Measurements from ENCODE around the gene LRRC74A.

LRRC74A gene

GRCh38 chr14:76808990-76809389 lies 17.2 kb upstream of the LRRC74A start:
- no peak for DNase-seq (ENCODE audit: low read depth in 3 of 3, low spot score in 1 of 3)

- DNase-seq (ENCODE audit: low read depth in 3 of 3, low spot score in 1 of 3), result no peak
Observed at GRCh38 chr14:76810525-76810924, 15.7 kb upstream of the LRRC74A start.

GRCh38 chr14:76810953-76811400 lies 15.2 kb upstream of the LRRC74A start:
- no peak for DNase-seq (ENCODE audit: low read depth in 3 of 3, low spot score in 1 of 3)

GRCh38 chr14:76811561-76811960 lies 14.6 kb upstream of the LRRC74A start:
- DNase-seq (ENCODE audit: low read depth in 3 of 3, low spot score in 1 of 3), result no peak

- DNase-seq (ENCODE audit: low read depth in 3 of 3, low spot score in 1 of 3), result no peak
Observed at GRCh38 chr14:76812093-76812421, 14.2 kb upstream of the LRRC74A start.

GRCh38 chr14:76812422-76813383 lies 13.5 kb upstream of the LRRC74A start, which contains the start of gene ANGEL1:
Gene ANGEL1 (minus strand): TSS chr14:76812882. CDS start chr14:76812827, 55 bp downstream.
- DNase-seq (ENCODE audit: low read depth in 3 of 3, low spot score in 1 of 3), result peak; percentile 94 to 96 (median 95)

GRCh38 chr14:76814726-76815645 lies 11.2 kb upstream of the LRRC74A start:
- DNase-seq (ENCODE audit: low read depth in 3 of 3, low spot score in 1 of 3), result no peak

- no peak for DNase-seq (ENCODE audit: low read depth in 3 of 3, low spot score in 1 of 3)
Observed at GRCh38 chr14:76820700-76821099, 5.5 kb upstream of the LRRC74A start.

GRCh38 chr14:76827696-76828296 lies 1.6 kb downstream of the LRRC74A start:
- DNase-seq (ENCODE audit: low read depth in 3 of 3, low spot score in 1 of 3), result no peak

GRCh38 chr14:76828339-76829012 lies 2.3 kb downstream of the LRRC74A start:
- no peak for DNase-seq (ENCODE audit: low read depth in 3 of 3, low spot score in 1 of 3)

GRCh38 chr14:76829013-76829365 lies 2.8 kb downstream of the LRRC74A start:
- DNase-seq (ENCODE audit: low read depth in 3 of 3, low spot score in 1 of 3), result no peak

GRCh38 chr14:76829650-76830421 lies 3.6 kb downstream of the LRRC74A start:
- DNase-seq (ENCODE audit: low read depth in 3 of 3, low spot score in 1 of 3), result no peak

- DNase-seq (ENCODE audit: low read depth in 3 of 3, low spot score in 1 of 3), result no peak
Observed at GRCh38 chr14:76830556-76830955, 4.3 kb downstream of the LRRC74A start.

- DNase-seq (ENCODE audit: low read depth in 3 of 3, low spot score in 1 of 3), result no peak
Observed at GRCh38 chr14:76832503-76832988, 6.3 kb downstream of the LRRC74A start.

GRCh38 chr14:76833011-76833410 lies 6.8 kb downstream of the LRRC74A start:
- no peak for DNase-seq (ENCODE audit: low read depth in 3 of 3, low spot score in 1 of 3)

- no peak for DNase-seq (ENCODE audit: low read depth in 3 of 3, low spot score in 1 of 3)
Observed at GRCh38 chr14:76834241-76834661, 8.0 kb downstream of the LRRC74A start.

GRCh38 chr14:76836029-76836630 lies 9.9 kb downstream of the LRRC74A start:
- no peak for DNase-seq (ENCODE audit: low read depth in 3 of 3, low spot score in 1 of 3)

GRCh38 chr14:76837524-76837923 lies 11.3 kb downstream of the LRRC74A start:
- DNase-seq (ENCODE audit: low read depth in 3 of 3, low spot score in 1 of 3), result no peak

GRCh38 chr14:76842414-76842813 lies 16.2 kb downstream of the LRRC74A start:
- DNase-seq (ENCODE audit: low read depth in 3 of 3, low spot score in 1 of 3), result no peak

Measured in stimulated activated CD4-positive, alpha-beta T cell treated with anti-CD3 and anti-CD28 coated beads, TNF-alpha, amount 100 ng/mL, for 1 hour (primary cell).